GM18861 (cell line): ENCODE results near the gene SLC17A3.

ENCODE experiments used
- ATAC-seq: cut with Tn5 transposase; IDR thresholded peaks from one replicate; pipeline ENCODE4 v1.9.1; 2021; ENCODE audit not compliant: unreplicated experiment

The SLC17A3 gene

DNA sequence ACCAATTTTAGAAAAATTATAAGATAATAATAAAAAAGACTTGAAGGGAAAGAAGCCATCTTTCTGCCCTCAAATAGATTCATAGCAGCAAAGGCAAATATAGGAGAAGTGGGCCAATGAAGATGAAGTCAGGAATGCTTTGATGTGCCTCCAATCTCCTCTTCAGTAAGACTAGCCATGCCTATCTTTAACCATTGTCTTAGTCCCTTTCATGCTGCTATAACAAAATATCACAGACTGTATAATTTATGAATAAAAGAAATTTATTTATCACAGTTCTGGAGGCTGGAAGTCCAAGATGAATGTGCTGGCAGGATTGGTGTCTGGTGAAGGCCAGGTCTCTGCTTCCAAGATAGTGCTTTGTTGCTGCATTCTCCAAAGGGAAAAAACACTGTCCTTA is 18.8 kb upstream of the SLC17A3 start:
- ATAC-seq = no peak

- no peak for ATAC-seq
These were observed 16.1 kb upstream of the SLC17A3 start for GRCh38 chr6:25889877-25890853.

DNA sequence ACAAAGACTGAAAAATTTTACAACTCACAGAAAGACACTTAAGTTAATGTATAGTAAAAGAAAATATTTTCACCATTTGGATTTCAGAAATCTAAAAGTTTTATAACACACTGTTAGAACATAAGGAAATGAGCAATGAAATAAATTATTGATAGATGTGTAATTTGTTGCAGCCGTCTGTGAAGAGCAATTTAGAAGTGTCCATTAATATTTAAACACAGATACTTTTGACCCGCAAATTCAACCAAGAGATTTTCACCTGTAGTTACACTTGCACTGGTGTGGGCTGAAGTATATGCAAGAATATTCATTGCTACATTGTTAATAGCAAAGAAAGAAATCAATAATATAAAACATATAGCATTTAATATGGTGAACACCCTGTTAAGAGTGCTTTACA is 14.6 kb upstream of the SLC17A3 start:
- ATAC-seq = no peak

DNA sequence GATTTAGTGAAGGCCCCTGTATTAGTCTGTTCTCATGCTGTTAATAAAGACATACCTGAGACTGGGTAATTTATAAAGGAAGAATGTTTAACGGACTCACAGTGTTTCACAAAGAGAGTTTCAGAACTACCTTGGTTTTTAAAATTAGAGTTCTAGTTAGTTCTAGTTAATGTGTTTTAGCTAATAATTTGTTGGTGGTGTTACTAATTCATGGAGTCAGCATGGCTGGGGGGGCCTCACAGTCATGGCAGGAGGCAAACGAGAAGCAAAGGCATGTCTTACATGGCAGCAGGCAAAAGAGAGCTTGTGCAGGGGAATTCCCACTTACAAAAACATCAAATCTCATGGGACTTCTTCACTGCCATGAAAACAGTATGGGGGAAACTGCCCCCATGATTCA is 12.0 kb upstream of the SLC17A3 start:
- no peak for ATAC-seq

GRCh38 chr6:25883991-25884390 is 9.9 kb upstream of the SLC17A3 start:
- no peak for ATAC-seq

- no peak for ATAC-seq
These were observed 9.5 kb upstream of the SLC17A3 start for GRCh38 chr6:25883536-25883935.

- no peak for ATAC-seq
These were observed 8.0 kb upstream of the SLC17A3 start for GRCh38 chr6:25882051-25882496.

DNA sequence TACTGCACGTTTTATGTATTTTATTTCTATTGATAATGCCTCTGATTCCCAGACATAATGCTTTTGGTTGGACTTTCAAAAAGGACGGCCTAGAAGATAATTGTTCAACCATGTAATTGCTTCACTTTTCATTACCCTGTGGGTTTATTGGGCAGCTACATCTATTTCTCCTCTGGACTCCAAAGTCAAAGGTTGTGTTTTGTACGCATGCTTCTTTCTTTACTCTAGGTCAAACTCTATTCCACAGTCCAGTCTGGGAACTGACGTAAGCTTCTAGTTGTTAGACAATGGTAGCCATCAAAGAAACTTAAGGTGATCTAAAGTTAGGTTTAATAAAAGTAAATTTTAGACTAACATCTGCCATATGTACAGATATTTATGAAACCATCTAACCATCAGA is 6.6 kb upstream of the SLC17A3 start:
- no peak for ATAC-seq

- ATAC-seq = no peak
These were observed 4.8 kb upstream of the SLC17A3 start for GRCh38 chr6:25878721-25879322.

DNA sequence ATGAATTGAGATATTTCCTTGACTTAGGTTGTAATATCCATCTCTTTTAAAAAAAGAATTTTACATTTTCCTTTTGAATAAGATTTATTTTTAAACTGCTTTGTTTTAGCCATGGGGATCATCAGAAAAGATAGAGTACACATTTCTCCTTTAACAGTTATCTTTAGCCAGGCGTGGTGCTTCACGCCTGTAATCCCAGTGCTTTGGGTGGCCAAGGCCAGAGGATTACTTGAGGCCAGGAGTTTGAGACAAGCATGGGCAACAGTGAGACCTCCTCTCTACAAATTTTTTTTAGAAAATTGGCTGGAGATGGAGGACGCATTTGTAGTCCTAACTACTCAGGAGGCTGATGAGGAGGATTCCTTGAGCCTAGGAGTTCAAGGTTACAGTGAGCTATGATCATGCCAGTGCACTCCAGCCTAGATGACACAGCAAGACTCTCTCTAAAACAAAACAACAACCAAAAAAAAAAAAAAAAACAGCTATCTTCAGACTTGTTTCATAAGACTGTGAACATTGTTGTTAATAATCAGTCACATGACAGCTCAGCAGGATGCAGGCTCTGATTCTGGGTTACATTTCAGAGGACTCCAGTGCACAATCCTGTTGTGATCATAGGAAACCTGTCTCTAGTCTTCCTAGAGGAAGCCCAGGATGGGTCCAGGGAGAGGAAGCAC is 2.0 kb upstream of the SLC17A3 start:
- no peak for ATAC-seq

- no peak for ATAC-seq
These were observed 1.5 kb upstream of the SLC17A3 start for GRCh38 chr6:25875563-25875905.

- ATAC-seq = no peak
These were observed 949 bp upstream of the SLC17A3 start for GRCh38 chr6:25874822-25875562.

GRCh38 chr6:25872814-25873213 is 1.2 kb downstream of the SLC17A3 start:
- ATAC-seq = no peak

DNA sequence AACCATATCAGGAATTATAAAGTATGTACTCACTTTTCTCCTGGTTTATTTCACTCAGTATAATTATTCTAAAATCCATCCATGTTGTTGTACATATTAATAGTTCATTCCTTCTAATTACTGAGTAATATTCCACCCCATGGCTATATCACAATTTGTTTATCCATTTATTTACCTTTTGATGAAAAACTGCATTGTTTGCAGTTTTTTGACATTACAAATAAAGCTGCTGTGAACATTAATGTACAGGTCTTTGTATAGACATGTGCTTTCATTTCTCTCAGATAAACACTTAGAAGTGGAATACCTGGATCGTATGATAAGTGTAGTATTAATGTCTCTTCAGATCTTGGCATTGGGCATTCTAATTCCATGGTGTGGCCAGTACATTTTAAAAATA is 4.2 kb downstream of the SLC17A3 start:
- no peak for ATAC-seq

DNA sequence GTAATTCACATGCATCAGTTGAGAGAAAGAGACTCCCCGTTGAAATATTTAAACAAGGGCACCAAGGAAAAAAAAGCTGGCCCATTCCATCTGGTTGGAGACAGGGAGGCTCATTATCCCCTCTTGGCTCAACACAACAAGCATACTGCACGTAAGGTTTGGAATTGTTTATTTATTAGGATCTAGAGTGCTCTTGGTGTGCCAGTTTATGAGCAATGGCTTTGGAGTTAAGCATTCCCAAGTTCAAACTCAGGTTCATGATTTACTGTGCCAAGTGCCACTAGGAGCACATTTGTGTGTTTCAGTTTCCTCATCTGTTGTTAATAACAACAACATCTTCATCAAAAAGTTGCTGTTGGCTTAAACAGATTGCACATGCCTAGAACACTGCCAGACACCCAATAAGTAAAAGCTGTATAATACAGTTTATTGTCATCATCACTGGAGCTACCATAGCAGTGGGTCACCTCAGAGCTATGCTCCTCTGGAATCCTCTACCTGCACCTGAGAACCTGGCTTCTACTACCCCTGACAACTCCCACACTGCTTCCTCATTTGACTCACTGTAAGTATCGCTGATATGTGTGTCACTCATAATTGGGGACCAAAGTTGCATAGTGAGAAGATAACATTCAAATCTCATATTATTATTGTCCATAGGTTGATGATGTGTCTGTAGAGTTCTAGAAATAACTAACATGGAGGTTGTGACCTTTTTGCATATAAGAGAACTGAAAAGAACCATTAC is 5.4 kb downstream of the SLC17A3 start:
- no peak for ATAC-seq

DNA sequence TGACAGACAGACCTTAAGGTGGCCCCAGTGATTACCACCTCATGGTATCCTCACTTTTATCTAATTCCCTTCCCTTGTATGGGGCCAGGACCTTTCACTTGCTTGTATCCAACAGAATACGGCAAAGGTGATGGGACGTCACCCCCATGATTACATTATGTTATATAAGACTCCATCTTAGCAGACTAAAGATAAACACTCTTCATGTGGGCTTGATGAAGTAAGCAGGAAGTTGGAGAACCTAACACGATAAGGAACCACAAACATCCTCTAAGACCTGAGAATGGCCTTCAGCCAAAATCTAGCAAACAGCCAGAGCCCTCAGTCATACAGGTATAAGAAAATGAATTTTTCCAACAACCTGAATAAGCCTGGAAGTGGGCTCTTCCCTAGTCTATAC is 8.0 kb downstream of the SLC17A3 start:
- ATAC-seq = no peak

DNA sequence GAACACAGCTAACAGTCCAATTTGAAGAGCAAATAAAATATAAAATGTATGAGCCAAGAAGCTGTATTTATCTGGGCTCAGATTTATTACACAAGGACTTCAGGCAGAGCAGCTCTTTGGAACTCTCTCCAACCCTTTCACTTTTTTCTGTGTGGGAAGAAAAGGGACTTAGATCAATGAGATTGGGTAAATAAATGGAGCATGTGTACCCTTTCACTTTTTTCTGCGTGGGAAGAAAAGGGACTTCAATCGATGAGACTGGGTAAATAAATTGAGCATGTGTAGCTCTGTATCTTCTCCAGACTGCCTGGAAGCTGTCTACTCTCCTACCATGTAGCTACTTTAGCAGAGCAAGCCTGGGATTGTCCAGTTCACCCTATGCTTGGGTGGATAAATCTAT is 10.7 kb downstream of the SLC17A3 start:
- no peak for ATAC-seq

DNA sequence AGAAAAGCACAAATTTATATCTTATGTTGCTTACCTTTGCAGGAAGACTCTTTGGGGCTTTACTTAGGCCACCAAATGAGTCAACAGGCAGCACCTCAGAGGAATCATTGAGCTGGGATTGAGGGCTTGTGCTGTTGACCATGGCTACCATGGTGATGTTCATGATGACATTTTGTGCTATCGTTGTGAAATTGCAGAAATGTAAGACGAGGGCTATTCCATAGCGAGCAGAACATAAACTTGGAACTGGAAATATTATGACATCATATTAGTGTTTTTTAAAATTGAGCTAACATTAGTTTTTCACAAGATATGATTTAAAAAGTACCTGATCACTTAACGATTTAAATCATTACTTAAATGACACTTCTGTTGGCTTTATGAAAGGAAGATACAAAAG is 11.8 kb downstream of the SLC17A3 start:
- ATAC-seq = no peak

- ATAC-seq = no peak
These were observed 21.3 kb downstream of the SLC17A3 start for GRCh38 chr6:25852756-25853155.

DNA sequence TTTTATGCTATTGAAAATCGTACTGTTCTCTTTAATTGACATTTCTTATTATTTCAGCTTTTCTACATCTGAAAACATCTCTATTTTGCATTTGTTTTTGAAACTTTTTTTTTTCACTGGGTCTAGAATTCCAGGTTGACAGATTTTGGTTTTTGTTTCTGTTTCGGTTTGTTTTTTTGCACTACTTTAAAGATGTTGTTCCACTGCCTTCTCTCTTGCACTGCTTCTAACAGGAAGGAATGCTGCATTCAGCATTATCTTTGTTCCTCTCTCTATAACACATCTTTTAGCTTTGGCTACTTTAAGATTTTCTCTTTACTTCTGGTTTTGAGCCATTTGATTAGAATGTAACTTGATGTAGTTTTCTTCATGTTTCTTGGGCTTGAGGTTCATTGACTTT is 22.1 kb downstream of the SLC17A3 start:
- ATAC-seq = no peak

DNA sequence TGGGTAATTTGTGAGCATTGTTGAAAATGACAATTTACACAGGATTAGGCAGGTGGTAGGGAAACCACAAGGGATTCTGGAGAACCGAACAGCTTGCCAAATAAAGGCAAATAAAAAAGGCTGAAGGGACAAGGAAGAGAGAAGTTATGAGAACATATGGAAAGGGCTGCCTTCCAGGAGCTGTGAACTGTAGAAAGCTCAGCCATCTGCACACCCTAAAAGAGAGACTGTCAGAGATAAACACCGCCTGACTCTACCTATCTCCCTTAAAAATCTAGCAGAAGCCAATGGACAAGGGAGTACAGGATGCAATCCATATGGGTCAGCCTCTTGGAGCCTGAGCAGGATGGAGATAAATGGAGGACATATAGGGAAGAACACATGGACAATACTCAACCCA is 29.5 kb downstream of the SLC17A3 start:
- ATAC-seq = no peak
